B cell (primary cell): ENCODE measurements around the gene SHISA8. TPM values are rescaled to one million over a fixed set of nuclear protein-coding genes. Genes with fewer than 3 reads are reported as not detected.

Experiments used
- ATAC-seq: fragments of 200-7000 bp; cut with Tn5 transposase; one replicate; pipeline ENCODE4 v1.10.0; 2021; ENCODE audit warnings: low read depth, mild to moderate bottlenecking, moderate number of reproducible peaks, moderate library complexity
- CTCF ChIA-PET: fragments of 350-600 bp; sonication (Branson Sonifier 250); formaldehyde crosslinking; loops from one replicate; lab custom pipeline; 2021; ENCODE audit warnings: antibody characterized with exemption, inconsistent platforms; lab: Charles Lee
- POLR2A ChIA-PET: fragments of 350-600 bp; sonication (Branson Sonifier 250); formaldehyde crosslinking; loops from one replicate; lab custom pipeline; 2021; ENCODE audit warnings: antibody characterized with exemption; lab: Charles Lee
- DNase-seq: peaks from one replicate; pipeline ENCODE4 v3.0.0; 2013
- H2AFZ ChIP-seq: 2 replicates; pipeline ENCODE4 v1.6.1; 2012; ENCODE audit warnings: mild to moderate bottlenecking, low read depth, low read length; ENCODE audit not compliant: insufficient read depth, poor library complexity, severe bottlenecking
- H3K27ac ChIP-seq, 2 donors: 1 replicate in 1 of 2; 2 replicates in 1 of 2; pipeline ENCODE4 v1.5.1; 2012 to 2013; ENCODE audit warnings: low read length in 2 of 2, mild to moderate bottlenecking in 2 of 2, moderate library complexity in 1 of 2
- H3K27me3 ChIP-seq, 4 experiments: fragments of 200-600 bp in 1 of 4; sonication (generic) in 1 of 4; replicated peaks in 1 of 4; 1 replicate in 2 of 4; 2 replicates in 2 of 4; pipeline versions ENCODE4 v1.6.1 to v1.7.0; 2013 to 2016; ENCODE audit warnings: low read length in 3 of 4, mild to moderate bottlenecking in 2 of 4, mixed read lengths in 1 of 4, moderate library complexity in 1 of 4; ENCODE audit not compliant: insufficient read depth in 4 of 4, control insufficient read depth in 3 of 4; ENCODE audit errors: control extremely low read depth in 1 of 4
- H3K36me3 ChIP-seq, 2 experiments: replicated peaks in 1 of 2; 1 replicate in 1 of 2; 2 replicates in 1 of 2; pipeline versions ENCODE4 v1.6.1 to v1.7.1; 2013; ENCODE audit warnings: low read length in 1 of 2; ENCODE audit not compliant: insufficient read depth in 2 of 2, control insufficient read depth in 1 of 2; ENCODE audit errors: control extremely low read depth in 1 of 2, extremely low read depth in 1 of 2
- H3K4me1 ChIP-seq, 2 donors: fragments of 200-600 bp in 1 of 2; sonication (generic) in 1 of 2; 1 replicate in 1 of 2; 2 replicates in 1 of 2; pipeline versions ENCODE4 v1.5.1 to v1.6.1; 2013 to 2017; ENCODE audit warnings: low read length in 2 of 2; ENCODE audit not compliant: control insufficient read depth in 2 of 2, insufficient read depth in 2 of 2
- H3K4me2 ChIP-seq: replicated peaks from 2 replicates; pipeline ENCODE3; 2012; ENCODE audit warnings: mild to moderate bottlenecking, low read depth, low read length; ENCODE audit not compliant: poor library complexity, severe bottlenecking
- H3K4me3 ChIP-seq, 5 experiments: fragments of 200-600 bp in 1 of 5; sonication (generic) in 1 of 5; 1 replicate in 3 of 5; 2 replicates in 2 of 5; pipeline versions ENCODE4 v1.5.1 to v1.7.0; 2011 to 2016; ENCODE audit warnings: low read length in 4 of 5, mild to moderate bottlenecking in 4 of 5, low read depth in 2 of 5, control low read depth in 1 of 5, moderate library complexity in 1 of 5; ENCODE audit not compliant: insufficient read depth in 1 of 5; ENCODE audit errors: control extremely low read depth in 1 of 5, extremely low read depth in 1 of 5
- H3K79me2 ChIP-seq: fragments of 200-600 bp; sonication (generic); one replicate; pipeline ENCODE4 v1.6.0; 2016; ENCODE audit warnings: low read length; ENCODE audit not compliant: control insufficient read depth, insufficient read depth
- H3K9ac ChIP-seq: fragments of 200-600 bp; sonication (generic); 2 replicates; pipeline ENCODE4 v1.6.1; 2017; ENCODE audit warnings: mild to moderate bottlenecking, low read length, moderate library complexity
- H3K9me3 ChIP-seq, 3 donors: one replicate each; pipeline versions ENCODE4 v1.6.1 to v1.7.1; 2013; ENCODE audit warnings: low read length in 2 of 3; ENCODE audit not compliant: control insufficient read depth in 2 of 3, insufficient read depth in 1 of 3; ENCODE audit errors: control extremely low read depth in 1 of 3
- H4K20me1 ChIP-seq: 2 replicates; pipeline ENCODE4 v1.6.0; 2012; ENCODE audit warnings: mild to moderate bottlenecking, low read length; ENCODE audit not compliant: insufficient read depth, control insufficient read depth, poor library complexity, severe bottlenecking
- H3K27ac Mint-ChIP-seq: one replicate; pipeline ENCODE4 v1.8.0; 2021; ENCODE audit warnings: mixed read lengths
- H3K27me3 Mint-ChIP-seq: one replicate; pipeline ENCODE4 v1.8.0; 2021; ENCODE audit warnings: mixed read lengths
- H3K4me1 Mint-ChIP-seq: one replicate; pipeline ENCODE4 v1.8.0; 2021; ENCODE audit warnings: mixed read lengths
- H3K4me3 Mint-ChIP-seq: one replicate; pipeline ENCODE4 v1.8.0; 2021; ENCODE audit warnings: mixed read lengths
- H3K9me3 Mint-ChIP-seq: one replicate; pipeline ENCODE4 v1.8.0; 2022; ENCODE audit warnings: mixed read lengths; ENCODE audit not compliant: insufficient read depth
- CTCF ChIP-seq: fragments of 200-600 bp; IDR thresholded peaks from one replicate; pipeline ENCODE4 v1.8.0; 2022; ENCODE audit warnings: antibody characterized with exemption, mild to moderate bottlenecking
- EZH2 ChIP-seq: IDR thresholded peaks from 2 replicates; pipeline ENCODE4 v1.6.1; 2012; ENCODE audit warnings: borderline replicate concordance, low read depth, mild to moderate bottlenecking, moderate library complexity, low read length; ENCODE audit not compliant: insufficient read depth, poor library complexity, severe bottlenecking
- WGBS: methylation state at CpG from one replicate; pipeline ENCODE4 v1.1.5; 2013; ENCODE audit warnings: missing lambda C conversion rate; ENCODE audit not compliant: insufficient coverage; 5-methylcytosine and 5-hydroxymethylcytosine counted together
- intact Hi-C: fragments of 100-400 bp; cut with micrococcal nuclease; formaldehyde crosslinking; loops from one replicate; pipeline ENCODE4 v1.10.0; 2022
- polyA plus RNA-seq: library from polyadenylated mRNA; depleted of rRNA; stranded (reverse); fragments of >200 nt; gene quantifications from 2 replicates; pipeline ENCODE4 v1.2.3, GENCODE V29; 2012
- total RNA-seq, 2 donors: library from RNA; stranded (reverse); fragments of 120-200 nt in 1 of 2; gene quantifications; 1 replicate in 1 of 2; 2 replicates in 1 of 2; pipeline versions ENCODE4 v1.2.3 to v1.2.4, GENCODE V29; 2013 to 2022

Gene SHISA8
- total and polyA plus RNA-seq, 2 donors (not counting 1 experiment from before 2014, with no cell fraction given) = 22.4 to 46.5 TPM

- no peaks in the 10 kb centered on the region for H3K36me3 ChIP-seq
- DNase-seq = peak; percentile 50
- peaks cover 74 to 77% of the 10 kb centered on the region in 2 donors for H3K4me1 ChIP-seq
- H3K4me1 Mint-ChIP-seq = peaks cover 68% of the 10 kb centered on the region
- no peak overlapping the region for H2AFZ ChIP-seq
- H3K79me2 ChIP-seq = peaks cover 26% of the 10 kb centered on the region
- H3K4me3 Mint-ChIP-seq = peak overlapping the region; percentile 83
- TF ChIP-seq CTCF = no peak
- TF ChIP-seq EZH2 = no peak
- CTCF ChIA-PET = interaction anchor here (1.0 to 3.9 kb wide), 6 partner anchors 12 to 216 kb away, joined by 3 to 22 read pairs (median 4); no protein-coding TSS in a partner anchor
- peaks cover 0 to 5% (median 0%) of the 10 kb centered on the region in 3 donors for H3K9me3 ChIP-seq
- peaks cover 49% of the 10 kb centered on the region for H4K20me1 ChIP-seq
- no peak for ATAC-seq
- peaks cover 9% of the 10 kb centered on the region for H3K27me3 Mint-ChIP-seq
- peak overlapping the region; percentile 84 for H3K27ac Mint-ChIP-seq
- H3K4me3 ChIP-seq = peak overlapping the region in 1 of 5 experiments; percentile 47
- H3K9ac ChIP-seq = peak overlapping the region; percentile 23
- H3K4me2 ChIP-seq = peak overlapping the region; percentile 50
- H3K27me3 ChIP-seq = peaks cover 0 to 49% (median 23%) of the 10 kb centered on the region in 4 experiments
- intact Hi-C loops = no loop called here
- no peaks in the 10 kb centered on the region for H3K9me3 Mint-ChIP-seq
- WGBS = 78% methylated on average over 11 of the region's 11 CpGs
- POLR2A ChIA-PET = interaction anchor here (1.2 to 5.0 kb wide), 4 partner anchors 12 to 50 kb away, joined by 7 to 32 read pairs (median 10); partner anchors contain the start of gene TNFRSF13C
- H3K27ac ChIP-seq = no peak overlapping the region
These were observed 1.7 kb downstream of the SHISA8 start for GRCh38 chr22:41913040-41913719.
